ENCODE measurements around the gene LRRIQ1. TPM values are rescaled to one million over a fixed set of nuclear protein-coding genes. Genes with fewer than 3 reads are reported as not detected.

Gene LRRIQ1
- total and polyA plus RNA-seq, 2 of the 4 experiments (the other 2 are of a cell fraction), result under 0.01 to 0.05 TPM

- H3K18ac ChIP-seq (ENCODE audit: low read depth, low read length), result no peak overlapping the region
- no peaks in the 10 kb centered on the region for H3K79me1 ChIP-seq (ENCODE audit: low read depth in 1 of 2, low read length in 2 of 2)
- H4K20me1 ChIP-seq (ENCODE audit: insufficient read depth, low read length), result no peaks in the 10 kb centered on the region
- intact Hi-C loops (cut with micrococcal nuclease) (no loop called here), dilution Hi-C loops (cut with HindIII; ENCODE audit: low sequenced_read_pairs, unreplicated experiment) (no loop called here), in situ Hi-C loops (cut with MboI; ENCODE audit: low sequenced_read_pairs) (no loop called here)
- H2AK5ac ChIP-seq (ENCODE audit: low read depth, low read length), result no peak overlapping the region
- H3K9me3 ChIP-seq (ENCODE audit: control insufficient read depth, insufficient read depth, low read length), result no peaks in the 10 kb centered on the region
- H3K56ac ChIP-seq (ENCODE audit: extremely low read depth, insufficient read depth, low read length), result no peak overlapping the region
- no peak overlapping the region for H2BK20ac ChIP-seq (ENCODE audit: low read depth, low read length)
- H4K8ac ChIP-seq (ENCODE audit: low read depth in 2 of 2, low read length in 2 of 2), result no peak overlapping the region
- H2AK9ac ChIP-seq (replicated peaks; ENCODE audit: low read depth, low read length, poor library complexity), result no peak overlapping the region
- DNase-seq, result no peak
- H3K23ac ChIP-seq (ENCODE audit: low read depth, low read length), result no peak overlapping the region
- no peaks in the 10 kb centered on the region for H3K9me1 ChIP-seq (ENCODE audit: insufficient read depth, low read length)
- POLR2A ChIA-PET (ENCODE audit: unreplicated experiment), result no interaction called here
- no peak for ATAC-seq (ENCODE audit: low read depth)
- no peak overlapping the region for H2AFZ ChIP-seq (replicated peaks; ENCODE audit: low read length, poor library complexity)
- H4K5ac ChIP-seq (ENCODE audit: low read depth, low read length), result no peak overlapping the region
- H3K27ac ChIP-seq (ENCODE audit: insufficient read depth, low read length), result no peak overlapping the region
- H2BK15ac ChIP-seq (ENCODE audit: low read depth, low read length), result no peak overlapping the region
- H4K91ac ChIP-seq (ENCODE audit: insufficient read depth, low read depth, low read length), result no peak overlapping the region
- no peak overlapping the region for H3K9ac ChIP-seq (ENCODE audit: low read depth, low read length)
- no peak overlapping the region for H2BK120ac ChIP-seq (ENCODE audit: low read depth, low read length)
- no peak overlapping the region for H3K4ac ChIP-seq (ENCODE audit: low read depth, low read length)
- H3K4me1 ChIP-seq (ENCODE audit: control insufficient read depth, insufficient read depth, low read length), result no peaks in the 10 kb centered on the region
- no peak overlapping the region for H3K14ac ChIP-seq (replicated peaks; ENCODE audit: low read depth, low read length)
- no peak overlapping the region for H2BK5ac ChIP-seq (ENCODE audit: low read depth, low read length, poor library complexity, severe bottlenecking)
- H3K4me3 ChIP-seq (ENCODE audit: insufficient read depth, low read depth, low read length), result no peak overlapping the region
- H3K27me3 ChIP-seq (ENCODE audit: control insufficient read depth, insufficient read depth, low read length), result no peaks in the 10 kb centered on the region
- H3K36me3 ChIP-seq (ENCODE audit: control insufficient read depth, insufficient read depth, low read length), result no peaks in the 10 kb centered on the region
- BruUV-seq (replicated peaks), result no TSS peak
- TF ChIP-seq CHD1 (IDR thresholded peaks at IDR 0.05; ENCODE audit: low read depth, low read length) (no peak), ELK1 (IDR thresholded peaks at IDR 0.05; ENCODE audit: borderline replicate concordance, low read depth, low read length) (no peak), FOS (IDR thresholded peaks at IDR 0.05; ENCODE audit: low read depth, low read length) (no peak), NFE2L2 (IDR thresholded peaks at IDR 0.05; ENCODE audit: low read depth, low read length) (no peak), MAFK (IDR thresholded peaks at IDR 0.05; ENCODE audit: low read depth, low read length) (no peak), BHLHE40 (IDR thresholded peaks at IDR 0.05; ENCODE audit: low read depth, low read length) (no peak), POLR2A (IDR thresholded peaks at IDR 0.05; ENCODE audit: low read depth, low read length) (no peak)
- CTCF ChIA-PET, result no interaction called here
- H3K4me2 ChIP-seq (ENCODE audit: low read depth, low read length), result no peak overlapping the region
- no CpG with 5 or more reads among the region's 4 CpGs for WGBS, 2 experiments (ENCODE audit: extremely low coverage in 2 of 2, insufficient read length in 1 of 2)
These were observed 217.7 kb downstream of the LRRIQ1 start for GRCh38 chr12:85253853-85254252.
